Measurements from ENCODE around the gene NFATC1. TPM values are rescaled to one million over a fixed set of nuclear protein-coding genes. Genes with fewer than 3 reads are reported as not detected.

The NFATC1 gene
- total RNA-seq = 3.4 and 4.3 TPM in 2 replicates

DNA sequence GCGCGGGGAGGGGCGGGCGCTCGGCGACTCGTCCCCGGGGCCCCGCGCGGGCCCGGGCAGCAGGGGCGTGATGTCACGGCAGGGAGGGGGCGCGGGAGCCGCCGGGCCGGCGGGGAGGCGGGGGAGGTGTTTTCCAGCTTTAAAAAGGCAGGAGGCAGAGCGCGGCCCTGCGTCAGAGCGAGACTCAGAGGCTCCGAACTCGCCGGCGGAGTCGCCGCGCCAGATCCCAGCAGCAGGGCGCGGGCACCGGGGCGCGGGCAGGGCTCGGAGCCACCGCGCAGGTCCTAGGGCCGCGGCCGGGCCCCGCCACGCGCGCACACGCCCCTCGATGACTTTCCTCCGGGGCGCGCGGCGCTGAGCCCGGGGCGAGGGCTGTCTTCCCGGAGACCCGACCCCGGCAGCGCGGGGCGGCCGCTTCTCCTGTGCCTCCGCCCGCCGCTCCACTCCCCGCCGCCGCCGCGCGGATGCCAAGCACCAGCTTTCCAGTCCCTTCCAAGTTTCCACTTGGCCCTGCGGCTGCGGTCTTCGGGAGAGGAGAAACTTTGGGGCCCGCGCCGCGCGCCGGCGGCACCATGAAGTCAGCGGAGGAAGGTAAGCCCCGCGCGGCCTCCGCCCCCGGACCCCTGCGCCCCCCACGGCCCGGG lies at the start of gene NFATC1:
Gene NFATC1, plus strand, starts transcription at position 170 of the 644 bp plus-strand sequence. Its CDS starts 295 bp downstream, at position 465.

